Prostate gland (tissue), 2 donors: ENCODE measurements around the gene TMEM253.

Experiments
- POLR2A ChIP-seq: fragments of 450-650 bp; IDR thresholded peaks from one replicate; pipeline ENCODE4 v1.6.1; 2016; ENCODE audit warnings: antibody characterized with exemption, mild to moderate bottlenecking
- TF ChIP-seq, protein P1 (sequence below), 4 experiments: fragments of 200-600 bp in 2 of 4; fragments of 450-650 bp in 2 of 4; sonication (generic) in 2 of 4; IDR thresholded peaks; 1 replicate in 3 of 4; 2 replicates in 1 of 4; pipeline ENCODE4 v1.5.1; 2016 to 2019; ENCODE audit warnings: antibody characterized with exemption in 4 of 4, mild to moderate bottlenecking in 2 of 4, moderate library complexity in 2 of 4

DNA sequence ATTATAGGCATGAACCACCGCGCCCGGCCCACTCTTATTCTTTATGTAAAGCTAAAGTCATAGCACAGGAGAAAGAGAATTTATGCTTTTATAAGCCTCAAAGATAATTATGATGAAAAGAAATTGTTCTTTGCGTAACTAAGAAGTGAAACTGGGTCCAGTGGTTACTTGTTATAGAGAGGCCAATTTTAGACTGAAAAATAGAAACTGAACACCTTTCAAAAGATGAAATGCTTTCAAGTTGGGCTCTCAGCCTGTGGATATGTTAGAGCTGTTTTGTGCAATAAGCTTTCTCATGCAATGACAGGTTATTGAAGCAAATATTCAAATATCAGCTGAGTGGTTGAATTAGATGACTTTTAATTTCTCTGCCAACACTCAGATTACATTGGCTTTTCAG, 7.9 kb downstream of the TMEM253 start:
- TF ChIP-seq, protein P1, sequence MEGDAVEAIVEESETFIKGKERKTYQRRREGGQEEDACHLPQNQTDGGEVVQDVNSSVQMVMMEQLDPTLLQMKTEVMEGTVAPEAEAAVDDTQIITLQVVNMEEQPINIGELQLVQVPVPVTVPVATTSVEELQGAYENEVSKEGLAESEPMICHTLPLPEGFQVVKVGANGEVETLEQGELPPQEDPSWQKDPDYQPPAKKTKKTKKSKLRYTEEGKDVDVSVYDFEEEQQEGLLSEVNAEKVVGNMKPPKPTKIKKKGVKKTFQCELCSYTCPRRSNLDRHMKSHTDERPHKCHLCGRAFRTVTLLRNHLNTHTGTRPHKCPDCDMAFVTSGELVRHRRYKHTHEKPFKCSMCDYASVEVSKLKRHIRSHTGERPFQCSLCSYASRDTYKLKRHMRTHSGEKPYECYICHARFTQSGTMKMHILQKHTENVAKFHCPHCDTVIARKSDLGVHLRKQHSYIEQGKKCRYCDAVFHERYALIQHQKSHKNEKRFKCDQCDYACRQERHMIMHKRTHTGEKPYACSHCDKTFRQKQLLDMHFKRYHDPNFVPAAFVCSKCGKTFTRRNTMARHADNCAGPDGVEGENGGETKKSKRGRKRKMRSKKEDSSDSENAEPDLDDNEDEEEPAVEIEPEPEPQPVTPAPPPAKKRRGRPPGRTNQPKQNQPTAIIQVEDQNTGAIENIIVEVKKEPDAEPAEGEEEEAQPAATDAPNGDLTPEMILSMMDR (IDR thresholded peaks at IDR 0.05) = no peak
- TF ChIP-seq POLR2A = no peak
